Measurements from ENCODE around the gene HIC2.
"Not testable (repeated sequence)": the region's sequence is repeated elsewhere in the genome, so short reads cannot be mapped to it uniquely, and the experiment has no call there.

- TF ChIP-seq EZH2phosphoT487 (IDR thresholded peaks at IDR 0.05; ENCODE audit: low read length); CTCF (IDR thresholded peaks at IDR 0.05; ENCODE audit: low read length); EZH2 (optimal IDR thresholded peaks at IDR 0.05; ENCODE audit: low read depth, low read length): not testable (repeated sequence)
These were observed 22.6 kb upstream of the HIC2 start for GRCh38 chr22:21394613-21395012.

Measured in MM.1S (cell line).